Stomach (tissue), 4 donors: Measurements from ENCODE around the gene LILRB4.
"Not testable (repeated sequence)": the region's sequence is repeated elsewhere in the genome, so short reads cannot be mapped to it uniquely, and the experiment has no call there.

Source experiments
- CTCF ChIP-seq, 7 experiments: fragments of 450-650 bp in 4 of 7; fragments of 200-600 bp in 3 of 7; sonication (generic) in 3 of 7; IDR thresholded peaks; one replicate each; pipeline ENCODE4 v1.5.1; 2016 to 2019; ENCODE audit warnings: antibody characterized with exemption in 7 of 7, control low read depth in 2 of 7, mild to moderate bottlenecking in 1 of 7
- POLR2A ChIP-seq, 4 donors: fragments of 450-650 bp; IDR thresholded peaks; one replicate each; pipeline ENCODE4 v1.6.1; 2016; ENCODE audit warnings: antibody characterized with exemption in 4 of 4, control low read depth in 2 of 4, mild to moderate bottlenecking in 1 of 4, moderate library complexity in 1 of 4
- POLR2AphosphoS5 ChIP-seq, 3 donors: sonication (generic); formaldehyde crosslinking; IDR thresholded peaks; one replicate each; pipeline ENCODE4 v1.6.1; 2016; ENCODE audit warnings: antibody characterized with exemption in 3 of 3

GRCh38 chr19:54627912-54628311 is 34.9 kb upstream of the LILRB4 start:
- TF ChIP-seq CTCF, POLR2A (IDR thresholded peaks at IDR 0.05): not testable (repeated sequence)
- TF ChIP-seq POLR2AphosphoS5 (IDR thresholded peaks at IDR 0.05): peak in 1 of 3 donors; percentile 30
